Activated B cell treated with CpG ODN at 0.5 μM for 24 hours (primary cell): Measurements from ENCODE around the gene LAMA4. TPM values are rescaled to one million over a fixed set of nuclear protein-coding genes. Genes with fewer than 3 reads are reported as not detected.

Experiments used
- ATAC-seq: fragments of 200-7000 bp; cut with Tn5 transposase; one replicate; pipeline ENCODE4 v1.10.0; 2021; ENCODE audit warnings: low read depth, mild to moderate bottlenecking, moderate library complexity
- CTCF ChIA-PET: fragments of 350-600 bp; sonication (Branson Sonifier 250); formaldehyde crosslinking; loops from one replicate; lab custom pipeline; 2021; ENCODE audit warnings: antibody characterized with exemption; lab: Charles Lee
- POLR2A ChIA-PET: fragments of 350-600 bp; sonication (Branson Sonifier 250); formaldehyde crosslinking; loops from one replicate; lab custom pipeline; 2021; ENCODE audit warnings: antibody characterized with exemption; lab: Charles Lee
- DNase-seq: peaks from one replicate; pipeline ENCODE4 v3.0.0; 2022
- H3K27ac Mint-ChIP-seq: one replicate; pipeline ENCODE4 v1.8.0; 2020; ENCODE audit warnings: mixed read lengths
- H3K27me3 Mint-ChIP-seq: one replicate; pipeline ENCODE4 v1.8.0; 2021; ENCODE audit warnings: mixed read lengths
- H3K36me3 Mint-ChIP-seq: one replicate; pipeline ENCODE4 v1.8.0; 2021; ENCODE audit warnings: low read depth, mixed read lengths
- H3K4me1 Mint-ChIP-seq: one replicate; pipeline ENCODE4 v1.8.0; 2021; ENCODE audit warnings: mixed read lengths
- H3K4me3 Mint-ChIP-seq: one replicate; pipeline ENCODE4 v1.8.0; 2020; ENCODE audit warnings: mild to moderate bottlenecking, mixed read lengths
- H3K9me3 Mint-ChIP-seq: one replicate; pipeline ENCODE4 v1.8.0; 2020; ENCODE audit warnings: mixed read lengths
- intact Hi-C: fragments of 100-400 bp; cut with micrococcal nuclease; formaldehyde crosslinking; loops from one replicate; pipeline ENCODE4 v1.15.1; 2024
- total RNA-seq: library from RNA; stranded (reverse); gene quantifications from 2 replicates; pipeline ENCODE4 v1.2.3, GENCODE V29; 2022
- TF ChIP-seq, protein P1 (sequence below): fragments of 200-600 bp; IDR thresholded peaks from one replicate; pipeline ENCODE4 v1.8.0; 2022; ENCODE audit warnings: antibody characterized with exemption, mild to moderate bottlenecking

Gene LAMA4
- total RNA-seq, 1 donor from 2014 or later, result not detected

DNA sequence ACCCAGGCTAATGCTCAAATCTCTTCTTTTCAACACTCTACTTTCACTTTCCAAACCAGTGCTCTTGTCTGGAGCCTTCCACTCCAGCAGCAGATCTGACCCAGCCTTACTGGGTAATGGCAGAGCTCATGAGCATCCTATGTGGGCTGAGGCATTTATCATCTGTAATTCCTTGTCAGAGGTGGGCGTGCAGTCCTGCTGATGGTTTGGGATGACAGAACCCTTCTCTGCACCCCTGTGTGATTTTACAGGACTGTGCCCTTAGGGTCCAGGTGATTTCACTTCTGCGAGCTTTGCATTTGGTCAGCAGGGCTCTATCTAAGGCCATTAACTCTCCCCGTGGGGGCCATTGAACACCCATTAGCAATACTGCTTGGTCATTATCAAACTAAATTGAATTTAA is 55.4 kb downstream of the LAMA4 start:
- intact Hi-C loops, result no loop called here
- ATAC-seq (no peak), DNase-seq (no peak)
- ChIA-PET CTCF (no interaction called here), POLR2A (no interaction called here)
- TF ChIP-seq, protein P1, sequence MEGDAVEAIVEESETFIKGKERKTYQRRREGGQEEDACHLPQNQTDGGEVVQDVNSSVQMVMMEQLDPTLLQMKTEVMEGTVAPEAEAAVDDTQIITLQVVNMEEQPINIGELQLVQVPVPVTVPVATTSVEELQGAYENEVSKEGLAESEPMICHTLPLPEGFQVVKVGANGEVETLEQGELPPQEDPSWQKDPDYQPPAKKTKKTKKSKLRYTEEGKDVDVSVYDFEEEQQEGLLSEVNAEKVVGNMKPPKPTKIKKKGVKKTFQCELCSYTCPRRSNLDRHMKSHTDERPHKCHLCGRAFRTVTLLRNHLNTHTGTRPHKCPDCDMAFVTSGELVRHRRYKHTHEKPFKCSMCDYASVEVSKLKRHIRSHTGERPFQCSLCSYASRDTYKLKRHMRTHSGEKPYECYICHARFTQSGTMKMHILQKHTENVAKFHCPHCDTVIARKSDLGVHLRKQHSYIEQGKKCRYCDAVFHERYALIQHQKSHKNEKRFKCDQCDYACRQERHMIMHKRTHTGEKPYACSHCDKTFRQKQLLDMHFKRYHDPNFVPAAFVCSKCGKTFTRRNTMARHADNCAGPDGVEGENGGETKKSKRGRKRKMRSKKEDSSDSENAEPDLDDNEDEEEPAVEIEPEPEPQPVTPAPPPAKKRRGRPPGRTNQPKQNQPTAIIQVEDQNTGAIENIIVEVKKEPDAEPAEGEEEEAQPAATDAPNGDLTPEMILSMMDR, result no peak
- H3K27ac Mint-ChIP-seq, result no peak overlapping the region
- H3K9me3 Mint-ChIP-seq, result peaks cover 5% of the 10 kb centered on the region
- peaks cover 10% of the 10 kb centered on the region for H3K27me3 Mint-ChIP-seq
- H3K4me3 Mint-ChIP-seq, result no peak overlapping the region
- H3K36me3 Mint-ChIP-seq, result no peaks in the 10 kb centered on the region
- no peaks in the 10 kb centered on the region for H3K4me1 Mint-ChIP-seq

DNA sequence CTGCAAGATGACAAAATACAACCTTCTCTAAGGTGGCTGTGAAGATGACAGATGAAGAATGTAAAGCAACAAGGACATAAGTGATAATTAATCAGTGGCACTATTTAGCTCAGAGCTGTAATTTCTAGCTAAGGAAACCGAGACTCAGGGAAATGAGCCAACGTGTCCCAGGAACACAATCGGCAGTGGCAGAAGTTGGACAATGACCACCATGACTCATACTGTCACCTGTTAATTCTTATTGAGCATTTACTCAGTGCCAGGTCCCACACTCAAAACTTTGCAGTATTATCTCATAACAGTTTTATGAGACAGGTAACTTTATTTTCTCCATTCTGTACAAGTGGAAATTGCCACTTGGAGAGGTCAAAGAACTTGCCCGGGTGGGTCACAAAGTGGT is 55.8 kb downstream of the LAMA4 start:
- no peak for ATAC-seq
- CTCF ChIA-PET, result no interaction called here
- peaks cover 5% of the 10 kb centered on the region for H3K9me3 Mint-ChIP-seq

DNA sequence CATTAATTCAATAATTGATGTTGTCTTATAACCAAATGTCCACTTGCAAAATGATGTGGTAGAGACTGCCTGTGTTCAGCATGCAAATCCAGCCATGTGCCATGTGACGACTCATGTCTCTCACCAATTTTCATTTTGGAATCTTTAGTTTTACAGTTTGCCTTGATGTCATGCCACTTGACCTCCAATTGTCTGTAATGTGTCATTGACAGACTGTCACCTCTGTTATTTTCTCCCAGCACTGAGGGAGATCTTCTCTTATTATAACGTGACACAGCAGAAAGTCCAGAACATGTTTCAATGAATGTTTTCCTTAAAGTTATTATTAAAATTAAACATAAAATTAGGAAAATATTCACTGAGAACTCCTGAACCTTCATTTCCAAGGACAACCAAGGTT is 56.7 kb downstream of the LAMA4 start:
- TF ChIP-seq, protein P1, result no peak
- ATAC-seq (no peak), DNase-seq (no peak)
- H3K36me3 Mint-ChIP-seq, result no peaks in the 10 kb centered on the region
- H3K9me3 Mint-ChIP-seq, result peaks cover 5% of the 10 kb centered on the region
- H3K27me3 Mint-ChIP-seq, result peaks cover 13% of the 10 kb centered on the region
- ChIA-PET POLR2A (no interaction called here), CTCF (no interaction called here)
- intact Hi-C loops, result loop anchor here (1.0 kb wide), 1 partner anchor 49 kb away; no protein-coding TSS in a partner anchor
- H3K4me1 Mint-ChIP-seq, result no peaks in the 10 kb centered on the region
- no peak overlapping the region for H3K27ac Mint-ChIP-seq
- H3K4me3 Mint-ChIP-seq, result no peak overlapping the region

More for the DNA sequence above, 55.8 kb downstream of the LAMA4 start:
- Mint-ChIP-seq H3K27me3 (peaks cover 10% of the 10 kb centered on the region), H3K4me1 (no peaks in the 10 kb centered on the region), H3K36me3 (no peaks in the 10 kb centered on the region), H3K4me3 (no peak overlapping the region), H3K27ac (no peak overlapping the region)
- no peak for DNase-seq
- POLR2A ChIA-PET, result no interaction called here
- intact Hi-C loops, result loop anchor here (1.0 kb wide), 1 partner anchor 48 kb away; no protein-coding TSS in a partner anchor
- TF ChIP-seq, protein P1, result no peak

DNA sequence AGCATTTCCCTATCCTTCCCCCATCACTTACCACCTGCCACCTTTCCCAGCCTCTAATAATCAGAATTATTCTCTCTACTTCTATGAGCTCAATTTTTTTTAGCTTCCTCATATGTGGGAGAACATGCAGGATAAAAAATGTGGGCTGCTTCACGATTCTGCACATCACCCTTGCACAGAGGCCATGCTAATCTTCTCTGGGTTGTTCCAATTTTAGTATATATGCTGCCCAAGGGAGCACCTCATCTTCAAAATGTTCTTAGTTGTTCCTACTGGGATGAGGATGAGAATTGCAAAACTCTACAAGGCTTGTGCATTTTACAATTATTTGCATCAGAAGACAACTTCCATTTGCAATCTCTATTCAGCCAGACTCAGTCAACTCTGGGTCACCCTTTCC is 58.1 kb downstream of the LAMA4 start:
- Mint-ChIP-seq H3K36me3 (no peaks in the 10 kb centered on the region), H3K4me1 (no peaks in the 10 kb centered on the region), H3K27ac (no peak overlapping the region), H3K4me3 (no peak overlapping the region), H3K9me3 (peaks cover 5% of the 10 kb centered on the region), H3K27me3 (peaks cover 13% of the 10 kb centered on the region)
- DNase-seq (no peak), ATAC-seq (no peak)
- ChIA-PET POLR2A (no interaction called here), CTCF (no interaction called here)
- TF ChIP-seq, protein P1, result no peak
- intact Hi-C loops, result no loop called here

DNA sequence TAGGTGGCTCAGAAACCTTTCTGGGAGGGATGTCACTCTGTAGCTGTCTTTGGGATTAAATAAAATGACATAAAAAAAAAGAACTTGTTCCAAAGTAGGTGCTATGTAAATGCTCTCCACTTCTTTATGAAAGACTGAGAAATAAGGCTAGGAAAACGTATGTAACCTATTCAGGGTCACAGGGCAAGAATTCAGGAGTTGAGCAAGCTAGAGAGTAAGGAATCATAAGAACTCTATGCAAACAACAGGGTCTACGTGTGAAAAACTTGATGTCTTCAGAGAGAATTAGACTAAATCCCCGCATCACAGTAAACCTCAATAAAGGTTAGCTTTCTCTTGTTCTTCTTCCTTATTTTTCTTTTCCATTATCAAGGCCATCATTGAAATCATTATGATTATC is 59.2 kb downstream of the LAMA4 start:
- Mint-ChIP-seq H3K4me1 (no peaks in the 10 kb centered on the region), H3K27ac (no peak overlapping the region), H3K27me3 (peaks cover 14% of the 10 kb centered on the region), H3K4me3 (no peak overlapping the region), H3K9me3 (peaks cover 4% of the 10 kb centered on the region), H3K36me3 (no peaks in the 10 kb centered on the region)
- TF ChIP-seq, protein P1, result no peak
- DNase-seq, result no peak
- ChIA-PET CTCF (no interaction called here), POLR2A (no interaction called here)
- no peak for ATAC-seq
- intact Hi-C loops, result no loop called here
